ENCODE results near the gene STXBP1.

STXBP1 gene

DNA sequence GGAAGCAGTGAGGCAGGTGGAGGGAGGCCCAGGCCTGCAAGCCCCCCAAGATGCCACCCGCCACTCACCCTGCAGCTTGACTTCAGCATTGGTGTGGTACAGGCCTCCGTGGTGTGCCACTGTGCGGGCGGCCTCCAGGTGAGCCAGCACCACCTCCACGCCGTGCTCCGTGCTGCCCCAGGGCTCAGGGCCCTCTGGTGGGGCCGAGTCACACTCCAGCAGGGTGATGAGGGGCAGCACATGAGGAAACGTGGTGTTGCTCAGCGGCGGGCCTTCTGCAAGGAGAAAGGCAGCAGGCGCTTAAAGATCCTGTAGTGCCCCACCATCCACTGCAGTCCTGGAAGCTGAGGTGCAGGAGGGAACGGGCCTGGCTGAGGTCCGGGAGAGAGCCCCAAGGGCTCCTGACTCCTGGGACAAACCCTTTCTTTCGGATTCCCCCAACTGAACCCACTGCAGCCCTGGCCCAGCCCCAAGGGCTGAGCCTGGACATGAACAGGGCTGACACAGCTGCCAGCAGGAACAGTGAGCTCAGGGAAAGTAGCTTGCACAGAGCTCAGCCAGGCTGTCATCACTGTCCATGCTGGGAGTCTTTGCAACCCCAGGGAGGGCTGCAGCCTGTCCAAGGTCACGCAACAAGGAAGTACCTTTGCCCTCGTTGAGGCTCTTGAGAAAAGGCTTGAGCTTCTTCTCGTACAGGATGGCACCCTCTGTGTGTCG is 127.7 kb downstream of the STXBP1 start:
- DNase-seq, result peak; percentile 13

DNA sequence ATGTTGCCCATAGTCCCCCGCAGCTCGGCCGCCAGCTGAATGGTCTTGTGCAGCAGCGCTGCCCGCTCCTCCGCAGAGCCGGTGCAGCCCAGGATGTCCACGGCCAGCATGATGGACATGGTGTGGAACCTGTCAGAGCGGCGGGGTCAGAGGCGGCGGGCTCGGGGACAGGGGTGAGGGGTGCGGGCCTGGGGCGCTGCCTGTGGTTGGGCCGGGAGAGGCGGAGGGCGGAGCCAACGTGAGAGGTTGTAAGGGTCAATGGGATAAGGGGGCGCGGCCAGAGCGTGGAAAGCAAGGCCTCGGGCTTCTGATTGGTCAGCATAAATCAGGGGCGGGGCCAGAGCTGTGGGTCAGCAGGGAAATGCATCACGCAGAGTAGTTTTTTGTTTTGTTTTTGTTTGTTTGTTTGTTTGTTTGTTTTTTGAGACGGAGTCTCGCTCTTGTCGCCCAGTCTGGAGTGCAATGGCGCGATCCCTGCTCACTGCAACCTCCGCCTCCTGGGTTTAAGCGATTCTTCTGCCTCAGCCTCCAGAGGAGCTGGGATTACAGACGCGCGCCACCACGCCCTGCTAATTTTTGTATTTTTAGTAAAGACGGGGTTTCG is 129.9 kb downstream of the STXBP1 start:
- no peak for DNase-seq
